MM.1S (cell line): ENCODE measurements around the gene ZNF326.
"Not testable (repeated sequence)": the region's sequence is repeated elsewhere in the genome, so short reads cannot be mapped to it uniquely, and the experiment has no call there.

Experiments
- CTCF ChIP-seq: fragments of 300-600 bp; sonication (generic); IDR thresholded peaks from 2 replicates; pipeline ENCODE4 v1.5.1; 2016; ENCODE audit warnings: antibody characterized with exemption, low read length, mixed read lengths
- EZH2 ChIP-seq: fragments of 300-600 bp; sonication (generic); optimal IDR thresholded peaks from 2 replicates; pipeline ENCODE3; 2017; ENCODE audit warnings: low read depth, mild to moderate bottlenecking, antibody characterized with exemption, low read length, mixed read lengths
- EZH2phosphoT487 ChIP-seq: fragments of 300-600 bp; sonication (generic); IDR thresholded peaks from 2 replicates; pipeline ENCODE4 v1.6.1; 2018; ENCODE audit warnings: antibody characterized with exemption, low read length

GRCh38 chr1:90064109-90064508 is 69.2 kb downstream of the ZNF326 start:
- TF ChIP-seq CTCF, EZH2, EZH2phosphoT487: not testable (repeated sequence)
